Stimulated activated naive B cell treated with anti-CD40 and anti-IgM and Interleukin-4, amounts not matched to agents 10 μg/mL and 1 μg/mL and 100 μg/mL, for 72 hours (primary cell): Measurements from ENCODE around the gene URI1.

Experiments
- ATAC-seq, 2 donors: fragments of 150-1000 bp; cut with Tn5 transposase; replicated peaks; 2 replicates each; pipeline ENCODE4 v1.10.0; 2021; ENCODE audit warnings: moderate library complexity in 1 of 2
- DNase-seq: peaks from one replicate; pipeline ENCODE4 v3.0.0; 2021
- H3K27ac Mint-ChIP-seq: one replicate; pipeline ENCODE4 v1.8.0; 2022; ENCODE audit warnings: mild to moderate bottlenecking, mixed read lengths
- H3K27me3 Mint-ChIP-seq, 2 donors: one replicate each; pipeline ENCODE4 v1.8.0; 2022; ENCODE audit warnings: mixed read lengths in 2 of 2
- H3K36me3 Mint-ChIP-seq, 2 donors: one replicate each; pipeline ENCODE4 v1.8.0; 2022; ENCODE audit warnings: mixed read lengths in 2 of 2, mild to moderate bottlenecking in 1 of 2
- H3K4me1 Mint-ChIP-seq, 2 donors: one replicate each; pipeline ENCODE4 v1.8.0; 2022; ENCODE audit warnings: mixed read lengths in 2 of 2, mild to moderate bottlenecking in 1 of 2
- H3K4me3 Mint-ChIP-seq, 2 donors: one replicate each; pipeline ENCODE4 v1.8.0; 2022; ENCODE audit warnings: mild to moderate bottlenecking in 2 of 2, mixed read lengths in 2 of 2, moderate library complexity in 1 of 2
- H3K9me3 Mint-ChIP-seq, 2 donors: one replicate each; pipeline ENCODE4 v1.8.0; 2022; ENCODE audit warnings: mixed read lengths in 2 of 2, mild to moderate bottlenecking in 1 of 2

Gene URI1

DNA sequence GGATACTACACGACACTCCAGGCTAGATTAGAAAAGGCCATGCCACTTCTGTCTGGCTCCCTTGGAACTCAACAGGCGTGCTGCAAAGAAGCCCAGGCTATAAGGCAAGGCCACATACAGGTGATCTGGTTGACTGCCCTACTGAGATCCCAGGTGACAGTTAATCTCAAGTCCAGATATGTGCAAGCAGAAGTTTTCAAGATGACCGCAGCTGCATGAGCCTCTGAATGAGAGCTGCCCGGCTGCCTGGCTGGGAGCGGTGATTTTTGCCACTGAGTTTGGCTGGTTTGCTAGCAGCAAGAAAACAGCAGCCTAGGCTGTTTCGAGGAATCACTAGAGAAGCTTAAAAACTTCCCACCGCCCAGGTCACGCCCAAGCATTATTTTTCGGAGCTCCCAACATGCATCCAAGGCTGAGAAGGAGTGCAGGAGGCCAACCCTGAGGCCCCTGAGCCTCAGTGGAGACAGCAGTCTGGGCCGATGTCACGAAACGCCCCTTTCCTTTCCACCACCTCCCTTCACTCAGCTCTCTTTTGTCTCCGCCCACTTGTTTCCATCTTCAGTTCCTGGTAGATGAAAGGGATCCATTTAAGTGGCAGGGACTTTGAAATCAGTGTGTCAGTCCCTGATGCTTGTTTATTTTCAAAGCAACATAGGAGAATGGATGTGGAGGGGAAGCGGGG is 14.0 kb upstream of the URI1 start:
- Mint-ChIP-seq H3K27ac (no peak overlapping the region), H3K27me3 (peaks cover 6 to 20% of the 10 kb centered on the region in 2 donors), H3K4me3 (no peak overlapping the region), H3K36me3 (no peaks in the 10 kb centered on the region), H3K9me3 (peaks cover 0 to 2% of the 10 kb centered on the region in 2 donors), H3K4me1 (peaks cover 0 to 1% of the 10 kb centered on the region in 2 donors)
- DNase-seq (no peak), ATAC-seq (no peak)

DNA sequence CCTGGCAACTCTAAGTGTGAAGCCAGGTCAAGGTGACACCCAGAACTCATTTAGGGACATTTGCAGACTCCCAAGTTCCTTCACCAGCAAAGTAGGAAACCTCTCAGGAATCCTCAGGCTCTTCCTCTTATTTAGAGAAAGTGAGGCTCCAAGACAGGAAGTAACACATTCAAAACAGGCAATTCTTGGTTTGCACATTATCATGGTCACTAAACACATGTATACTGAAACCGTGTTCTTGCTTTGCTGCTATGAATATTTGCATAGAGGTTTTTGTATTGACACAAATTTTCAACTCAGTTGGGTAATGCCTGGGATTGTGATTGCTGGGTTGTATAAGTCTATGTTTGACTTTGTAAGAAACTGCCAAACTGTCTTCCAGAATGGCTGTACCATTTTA is 13.2 kb upstream of the URI1 start:
- Mint-ChIP-seq H3K4me3 (no peak overlapping the region), H3K27me3 (peaks cover 6 to 20% of the 10 kb centered on the region in 2 donors), H3K36me3 (no peaks in the 10 kb centered on the region), H3K27ac (no peak overlapping the region), H3K9me3 (peaks cover 0 to 2% of the 10 kb centered on the region in 2 donors), H3K4me1 (peaks cover 0 to 1% of the 10 kb centered on the region in 2 donors)
- no peak for DNase-seq
- peak in 1 of 2 donors; percentile 38 for ATAC-seq

DNA sequence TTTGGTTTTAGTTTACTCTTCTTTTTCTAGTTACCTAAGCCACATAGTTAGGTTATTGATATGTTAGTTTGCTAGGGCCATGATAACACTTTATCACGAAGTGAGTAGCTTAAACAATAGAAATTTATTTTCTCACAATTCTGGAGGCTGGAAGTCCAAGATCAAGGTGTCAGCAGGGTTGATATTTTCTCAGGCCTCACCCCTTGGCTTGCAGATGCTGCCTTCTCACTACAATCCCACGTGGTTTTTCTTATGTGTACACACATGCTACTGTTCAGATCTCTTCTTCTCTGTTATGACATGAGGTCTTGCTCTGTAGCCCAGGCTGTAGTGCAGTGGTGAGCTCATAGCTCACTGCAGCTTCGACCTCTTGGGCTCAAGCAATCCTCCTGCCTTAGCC is 7.8 kb upstream of the URI1 start:
- Mint-ChIP-seq H3K4me3 (no peak overlapping the region), H3K36me3 (peaks cover 0 to 12% of the 10 kb centered on the region in 2 donors), H3K9me3 (peaks cover 10 to 14% of the 10 kb centered on the region in 2 donors), H3K27me3 (peaks cover 14 to 17% of the 10 kb centered on the region in 2 donors), H3K27ac (no peak overlapping the region), H3K4me1 (no peaks in the 10 kb centered on the region)
- no peak for ATAC-seq
- DNase-seq = no peak

DNA sequence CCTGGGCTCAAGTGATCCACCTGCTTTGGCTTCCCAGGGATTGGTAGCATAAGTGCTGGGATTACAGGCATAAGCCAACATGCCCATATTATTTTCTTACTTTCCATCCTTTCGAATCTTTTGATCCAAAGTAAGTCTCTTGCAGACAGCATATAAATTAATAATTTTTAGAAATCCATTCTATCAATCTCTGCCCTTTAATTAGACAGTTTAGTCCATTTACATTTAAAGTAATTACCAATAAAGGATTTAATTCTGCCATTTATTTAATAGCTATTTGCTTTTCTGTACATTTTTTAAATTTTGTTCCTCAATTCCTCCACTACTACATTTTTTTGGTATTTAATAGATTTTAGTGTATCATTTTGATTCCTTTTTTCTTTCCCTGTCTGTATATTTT is 7.3 kb upstream of the URI1 start:
- H3K27ac Mint-ChIP-seq = no peak overlapping the region

DNA sequence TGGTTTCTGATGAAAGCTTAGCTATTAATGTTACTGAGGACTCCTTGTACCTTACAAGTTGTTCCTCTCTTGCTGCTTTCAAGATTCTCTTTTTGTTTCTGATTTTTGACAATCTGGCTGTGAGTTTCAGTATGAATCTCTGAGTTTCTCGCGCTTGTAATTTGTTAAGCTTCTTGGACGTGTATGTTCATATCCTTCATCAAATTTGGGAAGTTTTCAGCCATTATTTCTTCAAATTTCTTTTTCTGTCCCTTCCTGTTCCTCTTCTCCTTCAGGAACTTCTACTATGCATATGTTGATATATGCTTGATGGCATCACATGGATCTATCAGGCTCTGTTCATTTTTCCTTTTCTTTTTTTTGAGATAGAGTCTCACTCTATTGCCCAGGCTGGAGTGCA is 5.6 kb upstream of the URI1 start:
- Mint-ChIP-seq H3K4me1 (peaks cover 4 to 9% of the 10 kb centered on the region in 2 donors), H3K4me3 (no peak overlapping the region), H3K9me3 (peaks cover 14% of the 10 kb centered on the region in 2 donors), H3K27ac (no peak overlapping the region), H3K27me3 (peaks cover 16 to 22% of the 10 kb centered on the region in 2 donors), H3K36me3 (peaks cover 6 to 17% of the 10 kb centered on the region in 2 donors)
- ATAC-seq (no peak), DNase-seq (no peak)

More for the DNA sequence above, 7.3 kb upstream of the URI1 start:
- ATAC-seq (no peak), DNase-seq (no peak)
- H3K9me3 Mint-ChIP-seq = peaks cover 14% of the 10 kb centered on the region in 2 donors
- H3K4me3 Mint-ChIP-seq = no peak overlapping the region
- H3K36me3 Mint-ChIP-seq = peaks cover 3 to 17% of the 10 kb centered on the region in 2 donors
- peaks cover 19 to 22% of the 10 kb centered on the region in 2 donors for H3K27me3 Mint-ChIP-seq
- no peaks in the 10 kb centered on the region for H3K4me1 Mint-ChIP-seq

DNA sequence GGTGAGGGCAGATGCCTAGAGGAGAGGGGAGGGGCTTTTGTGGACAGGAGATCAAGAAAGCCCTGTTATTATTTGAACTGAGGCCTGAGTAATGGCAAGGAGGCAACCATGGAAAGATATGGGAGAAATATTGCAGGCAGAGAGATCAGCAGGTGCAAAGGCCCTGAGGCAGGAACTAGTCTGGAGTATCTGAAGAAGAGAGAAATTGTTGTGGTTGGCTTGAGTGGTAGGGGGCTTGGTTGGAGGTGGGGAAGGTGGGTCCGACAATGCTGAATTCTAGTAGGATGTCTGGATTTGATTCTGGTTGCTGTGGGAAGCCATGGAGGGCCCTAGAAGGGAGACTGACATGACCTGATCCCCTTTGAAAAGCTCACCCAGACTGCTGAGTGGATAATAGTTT is 2.4 kb upstream of the URI1 start:
- ATAC-seq = no peak
- no peak overlapping the region for H3K4me3 Mint-ChIP-seq
- peaks cover 10 to 14% of the 10 kb centered on the region in 2 donors for H3K9me3 Mint-ChIP-seq

DNA sequence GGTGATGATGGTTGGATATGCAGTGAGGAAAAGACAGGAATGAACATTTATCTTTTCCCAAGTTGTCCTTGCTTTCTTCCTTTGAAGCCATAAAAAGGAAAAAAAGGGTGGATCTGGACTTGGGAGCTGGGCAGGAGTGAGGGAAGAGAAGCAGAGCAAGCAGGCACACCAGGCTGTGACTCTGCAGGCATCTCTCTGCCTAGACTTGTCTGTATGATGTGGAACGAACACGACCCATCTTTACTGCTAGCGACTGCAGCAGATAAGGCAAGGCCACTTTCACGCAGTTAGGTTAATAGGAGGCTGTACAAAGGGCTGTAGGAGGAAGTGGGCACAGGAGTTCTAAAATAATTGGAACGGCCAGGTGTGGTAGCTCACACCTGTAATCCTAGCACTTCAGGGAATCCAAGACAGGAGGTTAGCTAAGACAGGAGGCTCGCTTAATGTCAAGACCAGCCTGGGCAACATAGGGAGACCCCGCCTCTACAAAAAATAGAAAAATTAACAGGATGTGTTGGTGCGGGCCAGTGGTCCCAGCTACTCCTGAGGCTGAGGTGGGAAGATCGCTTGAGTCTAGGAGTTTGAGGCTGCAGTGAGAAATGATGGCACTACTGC is 961 bp upstream of the URI1 start:
- peaks cover 15 to 22% of the 10 kb centered on the region in 2 donors for H3K27me3 Mint-ChIP-seq
- DNase-seq (no peak), ATAC-seq (no peak)
- peak overlapping the region; percentile 52 to 56 for H3K4me3 Mint-ChIP-seq
- peaks cover 9 to 11% of the 10 kb centered on the region in 2 donors for H3K9me3 Mint-ChIP-seq
- H3K4me1 Mint-ChIP-seq = peaks cover 21 to 31% of the 10 kb centered on the region in 2 donors
- peaks cover 8 to 21% of the 10 kb centered on the region in 2 donors for H3K36me3 Mint-ChIP-seq
- no peak overlapping the region for H3K27ac Mint-ChIP-seq

More for the DNA sequence above, 2.4 kb upstream of the URI1 start:
- H3K27ac Mint-ChIP-seq = peak overlapping the region; percentile 1
- peaks cover 15 to 22% of the 10 kb centered on the region in 2 donors for H3K27me3 Mint-ChIP-seq
- H3K36me3 Mint-ChIP-seq = peaks cover 8 to 17% of the 10 kb centered on the region in 2 donors
- no peak for DNase-seq
- H3K4me1 Mint-ChIP-seq = peaks cover 15 to 22% of the 10 kb centered on the region in 2 donors

DNA sequence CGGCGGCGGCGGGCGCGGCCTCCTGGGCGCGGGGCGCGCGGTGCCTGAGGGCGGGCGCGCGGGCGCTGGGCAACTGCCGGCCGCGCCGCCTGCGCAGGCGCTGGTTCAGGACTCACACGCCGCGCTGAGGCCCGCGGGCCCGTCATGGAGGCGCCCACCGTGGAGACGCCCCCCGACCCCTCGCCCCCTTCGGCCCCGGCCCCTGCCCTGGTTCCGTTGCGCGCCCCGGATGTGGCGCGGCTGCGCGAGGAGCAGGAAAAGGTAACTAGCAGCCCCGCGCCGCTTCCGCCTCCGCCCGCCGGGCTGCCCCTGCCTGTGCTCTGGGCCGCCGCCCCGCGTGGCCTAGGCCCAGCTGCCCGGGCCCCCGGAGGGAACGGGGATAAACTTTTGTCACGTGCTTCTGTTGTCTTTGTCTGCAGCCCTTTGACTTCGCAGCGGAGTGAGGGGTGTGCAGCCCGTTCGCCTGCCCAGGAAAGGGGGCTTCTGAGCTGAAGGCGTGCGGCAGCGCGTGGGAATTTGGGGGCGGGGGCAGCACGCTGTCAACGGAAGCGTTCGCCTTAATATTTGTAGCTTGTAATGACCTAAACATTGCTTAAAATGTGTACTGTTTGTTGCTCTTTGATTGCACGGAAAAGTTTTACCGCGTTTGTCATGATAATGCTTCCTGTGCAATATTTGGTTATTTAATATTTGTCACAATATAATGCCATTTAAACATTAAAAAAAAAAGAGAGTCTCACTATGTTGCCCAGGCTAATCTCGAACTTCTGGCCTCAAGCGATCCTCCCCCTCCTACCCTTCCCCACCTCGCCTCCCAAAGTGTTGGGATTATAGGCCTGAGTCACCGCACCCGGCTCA is 594 bp downstream of the URI1 start:
- Mint-ChIP-seq H3K27me3 (peaks cover 6 to 14% of the 10 kb centered on the region in 2 donors), H3K36me3 (peaks cover 9 to 17% of the 10 kb centered on the region in 2 donors), H3K4me1 (peaks cover 29 to 42% of the 10 kb centered on the region in 2 donors), H3K4me3 (peak overlapping the region; percentile 99 to 100), H3K27ac (peak overlapping the region; percentile 97), H3K9me3 (peaks cover 0 to 3% of the 10 kb centered on the region in 2 donors)
- peak; percentile 67 for DNase-seq
- ATAC-seq = peak; percentile 84 to 85

DNA sequence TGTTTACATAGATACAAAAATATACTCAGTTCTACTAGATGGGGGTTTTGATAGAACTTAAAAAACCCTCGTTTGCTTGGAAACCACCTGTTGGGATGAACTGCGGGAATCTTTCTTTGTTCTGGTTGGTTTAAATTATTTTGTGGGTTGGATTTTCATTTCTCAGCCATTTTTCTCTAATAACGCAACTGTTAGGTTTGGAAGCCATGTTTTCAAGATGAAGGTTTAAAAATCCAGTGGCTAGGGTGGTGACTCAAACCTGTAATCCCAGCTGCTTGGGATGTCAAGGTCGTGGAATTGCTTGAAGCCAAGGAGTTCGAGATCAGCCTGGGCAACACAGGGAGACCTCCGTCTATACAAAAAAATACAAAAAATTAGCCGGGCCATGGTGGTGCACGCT is 1.6 kb downstream of the URI1 start:
- Mint-ChIP-seq H3K27me3 (peaks cover 6 to 8% of the 10 kb centered on the region in 2 donors), H3K4me3 (peak overlapping the region; percentile 99 to 100), H3K4me1 (peaks cover 35 to 48% of the 10 kb centered on the region in 2 donors), H3K27ac (no peak overlapping the region), H3K36me3 (peaks cover 9 to 21% of the 10 kb centered on the region in 2 donors), H3K9me3 (peaks cover 0 to 3% of the 10 kb centered on the region in 2 donors)
- DNase-seq (no peak), ATAC-seq (no peak)

DNA sequence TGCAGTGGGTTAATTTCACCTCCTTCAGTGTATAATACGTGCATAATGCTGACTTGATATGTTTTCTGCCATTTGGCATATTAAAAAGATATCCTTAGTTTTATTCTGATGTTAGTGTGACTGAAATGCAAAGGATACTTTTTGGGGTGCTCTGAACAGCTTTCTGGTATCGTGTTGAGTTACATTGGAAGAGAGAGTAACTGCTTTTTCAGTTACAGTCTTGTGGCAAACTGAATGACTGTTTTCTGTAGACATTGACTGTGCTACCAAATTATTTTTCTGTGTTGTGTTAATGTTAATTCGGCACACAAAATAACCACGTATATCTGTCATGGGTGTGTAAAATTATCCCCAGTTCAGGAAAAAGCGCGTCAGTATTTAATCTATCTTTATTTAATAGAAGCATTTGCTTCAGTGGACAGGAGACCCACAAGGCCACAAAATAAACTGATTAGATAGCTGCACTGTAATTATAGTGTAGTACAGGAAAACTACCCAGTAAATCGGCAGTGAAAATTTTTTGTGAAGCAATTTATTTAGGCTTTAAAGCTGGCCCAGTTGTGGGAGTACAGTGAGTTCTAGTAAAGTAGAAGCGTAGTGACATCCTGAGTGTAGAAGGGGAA is 2.5 kb downstream of the URI1 start:
- Mint-ChIP-seq H3K27ac (no peak overlapping the region), H3K36me3 (peaks cover 10 to 20% of the 10 kb centered on the region in 2 donors), H3K4me1 (peaks cover 35 to 50% of the 10 kb centered on the region in 2 donors), H3K4me3 (no peak overlapping the region), H3K9me3 (peaks cover 0 to 1% of the 10 kb centered on the region in 2 donors), H3K27me3 (peaks cover 3 to 6% of the 10 kb centered on the region in 2 donors)
- DNase-seq (no peak), ATAC-seq (no peak)

DNA sequence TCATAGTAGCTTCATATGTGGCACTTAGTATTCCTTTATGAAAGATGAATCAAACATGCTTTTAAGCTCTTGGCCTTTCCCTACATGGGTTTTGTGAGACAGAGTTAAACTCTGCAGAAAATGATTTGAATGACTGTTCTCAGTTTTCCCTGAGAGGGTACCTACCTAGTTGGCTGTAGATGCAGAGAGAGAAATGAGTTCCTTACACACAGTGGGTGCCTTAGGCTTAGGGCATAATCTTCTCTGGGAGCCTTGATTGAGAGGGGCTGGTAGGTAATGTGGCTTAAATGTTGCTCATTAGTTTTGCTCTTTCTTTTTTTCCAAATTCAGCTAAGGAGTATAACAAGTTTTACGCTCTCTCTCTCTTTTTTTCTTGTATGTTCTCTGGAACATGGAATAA is 3.0 kb downstream of the URI1 start:
- H3K4me1 Mint-ChIP-seq = peaks cover 37 to 55% of the 10 kb centered on the region in 2 donors
- no peak for DNase-seq
- H3K27ac Mint-ChIP-seq = no peak overlapping the region
- H3K27me3 Mint-ChIP-seq = peaks cover 0 to 1% of the 10 kb centered on the region in 2 donors
- no peaks in the 10 kb centered on the region for H3K9me3 Mint-ChIP-seq
- ATAC-seq = no peak
- peaks cover 9 to 18% of the 10 kb centered on the region in 2 donors for H3K36me3 Mint-ChIP-seq
- H3K4me3 Mint-ChIP-seq = peak overlapping the region in 1 of 2 donors; percentile 11

DNA sequence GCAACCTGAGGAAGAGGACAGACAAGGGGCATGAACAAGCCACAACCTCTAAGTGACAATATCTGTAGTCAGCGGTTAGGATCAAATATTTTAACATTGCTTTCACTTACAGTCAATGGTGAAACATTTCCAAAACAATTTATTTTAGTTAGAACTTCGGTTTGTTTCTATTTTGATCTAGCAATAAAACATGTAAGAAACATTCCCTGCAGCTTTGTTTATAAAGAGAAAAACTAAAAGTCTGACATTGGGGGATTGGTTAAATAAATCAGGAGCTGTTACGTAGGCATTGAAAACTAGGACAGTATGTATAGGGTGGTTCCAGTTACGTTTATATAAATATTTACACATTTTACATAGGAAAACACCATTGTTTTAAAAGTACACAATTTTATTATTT is 3.4 kb downstream of the URI1 start:
- Mint-ChIP-seq H3K4me1 (peaks cover 38 to 59% of the 10 kb centered on the region in 2 donors), H3K4me3 (peak overlapping the region in 1 of 2 donors; percentile 11), H3K36me3 (peaks cover 11 to 21% of the 10 kb centered on the region in 2 donors), H3K27ac (no peak overlapping the region), H3K27me3 (no peaks in the 10 kb centered on the region), H3K9me3 (no peaks in the 10 kb centered on the region)
- no peak for DNase-seq
- ATAC-seq = no peak

DNA sequence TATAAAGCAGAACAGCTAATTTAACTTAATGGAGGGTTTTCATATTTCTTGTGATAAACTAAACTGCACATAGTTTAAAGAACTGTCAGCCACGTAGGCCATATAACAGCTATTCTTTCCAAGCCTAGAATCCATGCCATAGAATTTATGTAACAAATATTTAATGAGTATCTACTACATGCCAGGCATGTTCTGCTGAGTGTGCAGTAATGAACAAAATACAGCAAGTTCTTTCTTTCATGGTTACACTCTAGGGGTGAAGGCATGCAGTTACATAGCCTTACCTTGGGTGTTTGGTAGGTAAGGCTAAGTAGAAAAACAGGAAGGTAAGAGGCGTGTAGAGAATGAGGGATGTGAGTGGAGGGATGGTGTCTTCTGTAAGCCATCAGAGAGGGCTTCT is 4.6 kb downstream of the URI1 start:
- H3K4me3 Mint-ChIP-seq = no peak overlapping the region
- no peaks in the 10 kb centered on the region for H3K27me3 Mint-ChIP-seq

DNA sequence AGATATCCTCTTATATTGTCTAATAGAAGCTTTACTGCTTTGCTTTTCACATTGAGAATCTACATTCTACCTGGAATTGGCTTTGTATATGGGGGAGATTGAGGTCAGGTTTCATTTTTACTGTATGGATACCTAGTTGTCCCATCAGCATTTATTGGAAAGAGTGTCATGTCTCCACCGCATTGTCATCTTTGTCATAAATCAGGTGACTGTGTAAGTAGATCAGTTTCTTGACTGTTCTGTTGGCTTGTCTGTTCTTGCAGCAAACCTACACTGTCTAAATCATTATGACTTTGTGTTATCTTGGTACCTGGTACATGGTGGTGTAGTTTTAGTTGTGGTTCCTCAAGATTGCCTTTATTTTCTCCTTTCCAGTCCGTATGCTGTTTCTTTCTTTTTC is 5.8 kb downstream of the URI1 start:
- Mint-ChIP-seq H3K36me3 (peaks cover 11 to 25% of the 10 kb centered on the region in 2 donors), H3K27me3 (no peaks in the 10 kb centered on the region), H3K9me3 (no peaks in the 10 kb centered on the region), H3K4me3 (no peak overlapping the region), H3K4me1 (peaks cover 43 to 69% of the 10 kb centered on the region in 2 donors), H3K27ac (peak overlapping the region; percentile 33)
- ATAC-seq = no peak
- DNase-seq = no peak

More for the DNA sequence above, 4.6 kb downstream of the URI1 start:
- Mint-ChIP-seq H3K9me3 (no peaks in the 10 kb centered on the region), H3K27ac (no peak overlapping the region), H3K4me1 (peaks cover 42 to 61% of the 10 kb centered on the region in 2 donors), H3K36me3 (peaks cover 13 to 25% of the 10 kb centered on the region in 2 donors)
- ATAC-seq (no peak), DNase-seq (no peak)
